Right lobe of liver (tissue), 6 donors: ENCODE data around the gene ACER1. TPM values are rescaled to one million over a fixed set of nuclear protein-coding genes. Genes with fewer than 3 reads are reported as not detected.

ENCODE experiments used
- ATAC-seq, 4 donors: fragments of 200-7000 bp; cut with Tn5 transposase; one replicate each; pipeline ENCODE4 v1.9.1; 2020; ENCODE audit warnings: mild to moderate bottlenecking in 4 of 4, moderate library complexity in 4 of 4
- DNase-seq, 3 donors: peaks; one replicate each; pipeline ENCODE4 v3.0.0-alpha.2; 2020
- H3K27ac ChIP-seq, 3 donors: fragments of 200-600 bp; one replicate each; pipeline ENCODE4 v1.8.0; 2022
- H3K27me3 ChIP-seq, 2 donors: fragments of 200-600 bp; one replicate each; pipeline ENCODE4 v1.8.0; 2022
- H3K36me3 ChIP-seq, 4 donors: fragments of 200-600 bp; sonication (generic) in 1 of 4; one replicate each; pipeline versions ENCODE4 v1.5.1 to v1.8.0; 2017 to 2022; ENCODE audit warnings: control low read depth in 1 of 4
- H3K4me1 ChIP-seq, 4 donors: fragments of 200-600 bp; sonication (generic) in 1 of 4; one replicate each; pipeline versions ENCODE4 v1.5.1 to v1.8.0; 2017 to 2022; ENCODE audit warnings: control low read depth in 1 of 4
- H3K4me3 ChIP-seq, 3 donors: fragments of 200-600 bp; one replicate each; pipeline ENCODE4 v1.8.0; 2022
- H3K9me3 ChIP-seq, 4 donors: fragments of 200-600 bp; sonication (generic) in 1 of 4; one replicate each; pipeline versions ENCODE4 v1.5.1 to v1.8.0; 2017 to 2022; ENCODE audit warnings: control low read depth in 1 of 4
- POLR2A ChIP-seq: fragments of 450-650 bp; IDR thresholded peaks from one replicate; pipeline ENCODE4 v1.6.1; 2017; ENCODE audit warnings: antibody characterized with exemption, mild to moderate bottlenecking
- WGBS: methylation state at CpG from one replicate; pipeline ENCODE4 v1.1.6; 2018; ENCODE audit warnings: low coverage, low lambda C conversion rate; ENCODE audit not compliant: insufficient coverage; ENCODE audit errors: missing lambda C conversion rate; 5-methylcytosine and 5-hydroxymethylcytosine counted together
- intact Hi-C, 2 donors: fragments of 100-400 bp; cut with DNase I; formaldehyde crosslinking; loops; one replicate each; pipeline versions ENCODE4 v1.11.2 to v1.14.1; 2022
- total RNA-seq, 6 experiments: library from RNA; depleted of rRNA in 2 of 6; stranded (reverse); fragments of >200 nt in 2 of 6; fragmentation: NEBNext Ultra II Directional in 3 of 6; extraction: Animal tissue kit (Norgen Biotek cat#: 25700) in 3 of 6; gene quantifications; one replicate each; pipeline versions ENCODE4 v1.1.0 to v1.2.4, GENCODE V29; 2016 to 2023
- TF ChIP-seq, protein P1 (sequence below), 4 donors: fragments of 200-600 bp in 3 of 4; fragments of 450-650 bp in 1 of 4; IDR thresholded peaks; one replicate each; pipeline versions ENCODE4 v1.5.1 to v1.8.0; 2016 to 2022; ENCODE audit warnings: antibody characterized with exemption in 4 of 4, mild to moderate bottlenecking in 2 of 4
- donor health status: DM: no; HTN: yes; CAD: no.
- donor health status: DM: no; HTN: no; CAD: no.
- donor health status: DM: no; HTN: no; CAD: no.
- donor health status: DM: no; HTN: yes; CAD: no.
- donor health status: DM: no; HTN: yes; CAD: no.

Gene ACER1
- total RNA-seq, 6 experiments from 2014 or later = 0.48 TPM; not detected in 5

DNA sequence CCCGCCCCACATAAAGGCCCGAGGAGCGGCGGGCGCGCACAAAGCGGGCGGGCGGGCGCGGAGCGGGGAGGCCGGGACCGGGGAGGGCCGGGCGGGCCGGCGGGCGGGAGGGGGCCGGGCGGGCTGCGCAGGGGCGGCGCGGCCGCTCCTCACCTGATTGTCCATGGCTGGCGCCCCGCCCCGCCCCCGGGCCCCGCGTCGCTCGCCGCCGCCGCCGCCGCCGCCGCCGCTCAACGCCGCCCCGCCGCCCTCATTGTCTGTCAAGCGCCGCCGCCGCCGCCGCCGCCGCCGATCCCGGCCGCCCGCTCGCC, 53.8 kb downstream of the ACER1 start:
- no peak for DNase-seq
- Histone ChIP-seq H3K4me3 (peak overlapping the region; percentile 78 to 93 (median 83)), H3K4me1 (peaks cover 0 to 45% (median 20%) of the 10 kb centered on the region in 4 donors), H3K36me3 (no peaks in the 10 kb centered on the region), H3K27ac (peak overlapping the region in 2 of 3 donors; percentile 55 to 73), H3K27me3 (no peaks in the 10 kb centered on the region), H3K9me3 (no peaks in the 10 kb centered on the region)
- 0% methylated on average over 5 of the region's 59 CpGs for WGBS
- intact Hi-C loops = no loop called here
- ATAC-seq = peak in 1 of 4 donors; percentile 0
- TF ChIP-seq, protein P1, sequence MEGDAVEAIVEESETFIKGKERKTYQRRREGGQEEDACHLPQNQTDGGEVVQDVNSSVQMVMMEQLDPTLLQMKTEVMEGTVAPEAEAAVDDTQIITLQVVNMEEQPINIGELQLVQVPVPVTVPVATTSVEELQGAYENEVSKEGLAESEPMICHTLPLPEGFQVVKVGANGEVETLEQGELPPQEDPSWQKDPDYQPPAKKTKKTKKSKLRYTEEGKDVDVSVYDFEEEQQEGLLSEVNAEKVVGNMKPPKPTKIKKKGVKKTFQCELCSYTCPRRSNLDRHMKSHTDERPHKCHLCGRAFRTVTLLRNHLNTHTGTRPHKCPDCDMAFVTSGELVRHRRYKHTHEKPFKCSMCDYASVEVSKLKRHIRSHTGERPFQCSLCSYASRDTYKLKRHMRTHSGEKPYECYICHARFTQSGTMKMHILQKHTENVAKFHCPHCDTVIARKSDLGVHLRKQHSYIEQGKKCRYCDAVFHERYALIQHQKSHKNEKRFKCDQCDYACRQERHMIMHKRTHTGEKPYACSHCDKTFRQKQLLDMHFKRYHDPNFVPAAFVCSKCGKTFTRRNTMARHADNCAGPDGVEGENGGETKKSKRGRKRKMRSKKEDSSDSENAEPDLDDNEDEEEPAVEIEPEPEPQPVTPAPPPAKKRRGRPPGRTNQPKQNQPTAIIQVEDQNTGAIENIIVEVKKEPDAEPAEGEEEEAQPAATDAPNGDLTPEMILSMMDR (IDR thresholded peaks at IDR 0.05) = no peak
- TF ChIP-seq POLR2A = no peak

DNA sequence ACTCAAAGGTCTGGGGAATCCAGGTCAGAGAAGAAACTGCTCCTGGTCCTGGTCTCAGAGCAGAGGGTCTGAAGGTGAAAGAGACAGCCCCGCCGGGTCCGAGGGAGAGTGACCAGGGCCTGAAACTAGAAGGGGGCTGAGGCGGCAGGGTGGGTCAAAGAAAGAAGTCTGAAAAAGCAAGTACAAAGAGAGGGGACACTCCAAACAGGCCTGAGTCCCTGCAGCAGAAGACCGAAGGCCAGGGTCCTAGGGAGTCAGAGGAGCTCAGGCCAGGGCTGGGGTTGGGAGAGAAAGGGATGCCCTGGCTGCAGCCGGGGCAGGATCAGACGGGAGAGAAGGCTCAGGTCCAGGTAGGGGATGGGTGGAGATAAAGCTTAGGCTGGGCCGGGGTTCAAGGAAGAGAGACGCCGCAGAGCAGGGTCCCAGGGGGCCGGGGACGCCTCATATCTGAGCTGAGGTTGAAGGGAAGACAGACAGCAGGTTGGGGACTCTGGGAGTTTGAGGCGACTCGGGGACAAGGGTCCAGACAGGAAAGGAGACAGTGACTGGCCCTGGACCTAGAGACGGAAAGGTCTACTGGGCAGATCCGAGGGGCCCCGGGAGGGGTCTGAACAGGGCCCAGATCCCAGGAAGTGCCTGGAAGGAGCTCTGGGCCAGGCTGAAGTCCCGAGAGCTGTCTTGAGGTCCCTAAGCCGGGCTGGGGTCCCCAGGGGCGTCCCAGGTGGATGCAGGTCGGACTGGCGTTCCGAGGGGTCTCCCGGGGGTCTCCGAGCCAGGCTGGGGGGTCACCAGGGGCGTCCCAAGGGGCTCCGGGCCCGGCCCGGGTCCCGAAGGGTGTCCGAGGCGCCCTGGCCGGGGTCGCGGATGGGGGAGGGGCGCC, 54.4 kb downstream of the ACER1 start:
- intact Hi-C loops = no loop called here
- DNase-seq (peak in 1 of 3 donors; percentile 56), ATAC-seq (no peak)
- H3K4me3 ChIP-seq = peak overlapping the region; percentile 78 to 93 (median 83)
- TF ChIP-seq POLR2A = no peak
- TF ChIP-seq, protein P1 (IDR thresholded peaks at IDR 0.05) = no peak
- WGBS = 6% methylated on average over 13 of the region's 36 CpGs
- no peaks in the 10 kb centered on the region for H3K36me3 ChIP-seq
- H3K4me1 ChIP-seq = peaks cover 0 to 51% (median 23%) of the 10 kb centered on the region in 4 donors
- no peaks in the 10 kb centered on the region for H3K9me3 ChIP-seq
- H3K27me3 ChIP-seq = no peaks in the 10 kb centered on the region
- H3K27ac ChIP-seq = peak overlapping the region; percentile 53 to 73 (median 55)

DNA sequence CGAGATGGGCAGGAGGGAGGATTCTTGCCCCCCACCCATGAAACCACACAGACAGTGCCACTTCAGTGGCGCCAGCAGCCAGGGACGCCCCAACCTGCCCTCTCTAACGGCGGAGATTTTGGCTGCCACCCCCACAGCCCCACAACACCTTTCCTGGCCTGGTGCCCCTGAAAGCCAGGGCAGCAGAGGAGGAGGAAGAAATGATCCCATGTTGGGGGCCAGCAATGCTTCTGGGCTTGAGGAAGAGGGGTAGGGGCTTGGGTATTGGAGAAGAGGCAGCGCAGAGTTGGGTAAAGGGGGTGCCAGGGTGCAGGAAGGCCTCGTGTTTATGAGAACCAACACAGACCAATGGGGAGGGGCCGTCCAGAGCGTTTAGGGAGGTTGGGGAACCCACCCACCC, 55.4 kb downstream of the ACER1 start:
- no peak overlapping the region for H3K4me3 ChIP-seq
- H3K4me1 ChIP-seq = peaks cover 0 to 57% (median 27%) of the 10 kb centered on the region in 4 donors
- 61% methylated on average over 7 of the region's 9 CpGs for WGBS
- intact Hi-C loops = no loop called here
- no peak for DNase-seq
- ATAC-seq = no peak
- H3K27me3 ChIP-seq = no peaks in the 10 kb centered on the region
- H3K36me3 ChIP-seq = no peaks in the 10 kb centered on the region
- H3K27ac ChIP-seq = no peak overlapping the region
- no peaks in the 10 kb centered on the region for H3K9me3 ChIP-seq
- TF ChIP-seq POLR2A = no peak

DNA sequence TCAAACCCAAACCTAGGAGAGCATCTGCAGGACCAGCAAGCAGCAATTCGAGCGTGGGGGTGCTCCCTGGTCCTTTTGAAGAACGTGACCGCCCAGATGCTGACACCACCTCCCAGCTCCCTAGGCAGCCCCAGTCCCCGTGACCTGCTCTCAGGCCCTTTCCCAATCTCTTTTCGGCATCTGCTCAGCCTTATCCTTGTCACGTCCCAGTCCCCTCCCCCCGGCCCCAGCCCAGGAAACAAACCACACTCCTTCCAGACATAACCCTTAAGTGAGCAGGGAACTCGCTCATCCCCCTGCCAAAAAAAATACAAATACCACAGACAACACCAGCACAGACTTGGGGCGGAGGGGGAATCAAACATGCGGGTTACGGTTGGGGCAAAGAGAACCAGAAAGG, 57.0 kb downstream of the ACER1 start:
- Histone ChIP-seq H3K4me1 (peaks cover 0 to 71% (median 35%) of the 10 kb centered on the region in 4 donors), H3K36me3 (no peaks in the 10 kb centered on the region), H3K27me3 (no peaks in the 10 kb centered on the region), H3K9me3 (no peaks in the 10 kb centered on the region), H3K27ac (no peak overlapping the region), H3K4me3 (no peak overlapping the region)
- ATAC-seq (no peak), DNase-seq (peak in 1 of 3 donors; percentile 58)
- no peak for TF ChIP-seq POLR2A
- TF ChIP-seq, protein P1 (IDR thresholded peaks at IDR 0.05) = no peak
- intact Hi-C loops = no loop called here
- 70% methylated on average over 8 of the region's 12 CpGs for WGBS

DNA sequence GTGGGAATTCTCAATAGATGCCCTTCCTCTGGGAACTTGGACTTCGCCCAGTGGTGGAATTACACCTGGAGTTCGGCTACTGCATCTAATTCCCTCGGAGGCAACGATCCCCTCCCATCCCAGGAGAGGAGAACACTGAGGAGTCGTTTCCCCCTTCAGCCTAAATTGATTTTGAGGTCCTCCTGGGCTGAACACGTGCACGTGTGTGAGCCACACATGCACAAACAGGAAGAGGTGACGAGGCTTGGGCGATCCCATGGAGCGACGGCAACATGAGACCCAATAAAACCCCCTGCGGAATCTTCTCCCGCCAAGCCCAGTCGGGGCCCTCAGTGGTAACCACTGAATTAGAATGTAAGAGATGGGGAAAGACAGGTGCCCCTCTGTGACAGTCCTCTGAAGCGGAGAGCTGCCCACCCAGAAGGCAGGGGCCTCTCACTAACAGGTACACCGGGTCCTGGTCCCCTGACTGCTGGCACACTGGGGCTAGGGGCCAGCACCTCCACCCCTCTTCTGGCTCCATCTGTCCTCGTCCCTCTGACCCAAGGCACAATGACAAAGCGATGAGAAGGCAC, 58.2 kb downstream of the ACER1 start:
- H3K27me3 ChIP-seq = no peaks in the 10 kb centered on the region

More for the DNA sequence above, 58.2 kb downstream of the ACER1 start:
- TF ChIP-seq, protein P1 (IDR thresholded peaks at IDR 0.05) = no peak
- no peak for TF ChIP-seq POLR2A
- no peaks in the 10 kb centered on the region for H3K36me3 ChIP-seq
- intact Hi-C loops = no loop called here
- DNase-seq = no peak
- ATAC-seq = no peak
- WGBS = 37% methylated on average over 8 of the region's 18 CpGs
- H3K4me1 ChIP-seq = peaks cover 0 to 83% (median 40%) of the 10 kb centered on the region in 4 donors
- H3K9me3 ChIP-seq = no peaks in the 10 kb centered on the region
- peak overlapping the region in 1 of 3 donors; percentile 16 for H3K4me3 ChIP-seq
- peak overlapping the region; percentile 77 to 80 (median 78) for H3K27ac ChIP-seq
